ENCODE results near the gene MBLAC1.

GRCh38 chr7:100107125-100107737, 19.5 kb upstream of the MBLAC1 start:
- TF ChIP-seq EZH2 (IDR thresholded peaks at IDR 0.05; ENCODE audit: borderline replicate concordance, insufficient read depth, low read length, poor library complexity, severe bottlenecking) = no peak
- TF ChIP-seq, protein P1, sequence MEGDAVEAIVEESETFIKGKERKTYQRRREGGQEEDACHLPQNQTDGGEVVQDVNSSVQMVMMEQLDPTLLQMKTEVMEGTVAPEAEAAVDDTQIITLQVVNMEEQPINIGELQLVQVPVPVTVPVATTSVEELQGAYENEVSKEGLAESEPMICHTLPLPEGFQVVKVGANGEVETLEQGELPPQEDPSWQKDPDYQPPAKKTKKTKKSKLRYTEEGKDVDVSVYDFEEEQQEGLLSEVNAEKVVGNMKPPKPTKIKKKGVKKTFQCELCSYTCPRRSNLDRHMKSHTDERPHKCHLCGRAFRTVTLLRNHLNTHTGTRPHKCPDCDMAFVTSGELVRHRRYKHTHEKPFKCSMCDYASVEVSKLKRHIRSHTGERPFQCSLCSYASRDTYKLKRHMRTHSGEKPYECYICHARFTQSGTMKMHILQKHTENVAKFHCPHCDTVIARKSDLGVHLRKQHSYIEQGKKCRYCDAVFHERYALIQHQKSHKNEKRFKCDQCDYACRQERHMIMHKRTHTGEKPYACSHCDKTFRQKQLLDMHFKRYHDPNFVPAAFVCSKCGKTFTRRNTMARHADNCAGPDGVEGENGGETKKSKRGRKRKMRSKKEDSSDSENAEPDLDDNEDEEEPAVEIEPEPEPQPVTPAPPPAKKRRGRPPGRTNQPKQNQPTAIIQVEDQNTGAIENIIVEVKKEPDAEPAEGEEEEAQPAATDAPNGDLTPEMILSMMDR (IDR thresholded peaks at IDR 0.05; ENCODE audit: poor library complexity, severe bottlenecking) = no peak
- TF ChIP-seq POLR2AphosphoS5 (IDR thresholded peaks at IDR 0.05) = no peak
- no peak for TF ChIP-seq RAD21 (conservative IDR thresholded peaks at IDR 0.05)
- no peak for TF ChIP-seq EP300 (conservative IDR thresholded peaks at IDR 0.05; ENCODE audit: poor library complexity, severe bottlenecking)
- no peak for TF ChIP-seq SMC3 (conservative IDR thresholded peaks at IDR 0.05; ENCODE audit: poor library complexity)
- no peak for TF ChIP-seq MXI1 (conservative IDR thresholded peaks at IDR 0.05; ENCODE audit: poor library complexity, severe bottlenecking)
- TF ChIP-seq TAF1 (IDR thresholded peaks at IDR 0.05; ENCODE audit: low read depth) = no peak

All from neural cell (in vitro differentiated cells).